Neutrophil (primary cell): ENCODE data around the gene SP3.

ENCODE experiments used
- H3K27ac ChIP-seq: fragments of 200-600 bp; sonication (generic); 2 replicates; pipeline ENCODE4 v1.5.1; 2016; ENCODE audit warnings: mild to moderate bottlenecking, moderate library complexity
- H3K27me3 ChIP-seq: fragments of 200-600 bp; sonication (generic); 2 replicates; pipeline ENCODE4 v1.6.0; 2016; ENCODE audit warnings: mild to moderate bottlenecking
- H3K36me3 ChIP-seq: fragments of 200-600 bp; sonication (generic); 2 replicates; pipeline ENCODE4 v1.5.1; 2017
- H3K4me1 ChIP-seq, 2 experiments: fragments of 200-600 bp in 1 of 2; sonication (generic) in 1 of 2; 1 replicate in 1 of 2; 2 replicates in 1 of 2; pipeline versions ENCODE4 v1.5.1 to v1.6.1; 2013 to 2016; ENCODE audit warnings: low read depth in 1 of 2, low read length in 1 of 2, mild to moderate bottlenecking in 1 of 2, moderate library complexity in 1 of 2; ENCODE audit not compliant: control insufficient read depth in 1 of 2, insufficient read depth in 1 of 2
- H3K4me3 ChIP-seq, 2 experiments: fragments of 200-600 bp in 1 of 2; sonication (generic) in 1 of 2; 1 replicate in 1 of 2; 2 replicates in 1 of 2; pipeline ENCODE4 v1.5.1; 2013 to 2016; ENCODE audit warnings: low read depth in 1 of 2, low read length in 1 of 2, mild to moderate bottlenecking in 1 of 2, moderate library complexity in 1 of 2
- H3K9me3 ChIP-seq: fragments of 200-600 bp; sonication (generic); 2 replicates; pipeline ENCODE4 v1.5.1; 2016
- TF ChIP-seq, protein P1 (sequence below): fragments of 200-600 bp; sonication (generic); IDR thresholded peaks from 2 replicates; pipeline ENCODE4 v1.5.1; 2016; ENCODE audit warnings: antibody characterized with exemption

The SP3 gene

DNA sequence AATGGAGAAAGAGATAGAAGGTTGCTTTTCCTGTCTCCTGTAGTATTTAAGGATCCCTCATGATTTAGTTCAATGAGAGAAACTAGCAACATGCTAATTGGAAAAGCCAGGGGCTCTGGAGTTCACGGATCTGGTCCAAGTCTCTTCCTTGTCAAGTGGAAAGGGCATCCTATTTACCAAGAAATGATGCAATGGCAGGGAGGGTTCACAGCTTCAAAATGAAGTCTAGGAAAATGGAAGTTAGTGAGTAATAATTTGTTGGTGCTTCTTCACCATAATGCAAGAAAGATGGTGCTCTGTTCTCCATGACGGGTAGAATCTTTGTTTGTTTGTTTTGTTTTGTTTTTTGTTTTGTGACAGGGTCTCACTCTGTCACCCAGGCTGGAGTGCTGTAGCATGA, 34.6 kb upstream of the SP3 start:
- Histone ChIP-seq H3K36me3 (no peaks in the 10 kb centered on the region), H3K4me1 (peaks cover 52 to 55% of the 10 kb centered on the region in 2 experiments), H3K9me3 (no peaks in the 10 kb centered on the region), H3K4me3 (no peak overlapping the region), H3K27ac (peak overlapping the region; percentile 91), H3K27me3 (no peaks in the 10 kb centered on the region)
- TF ChIP-seq, protein P1, sequence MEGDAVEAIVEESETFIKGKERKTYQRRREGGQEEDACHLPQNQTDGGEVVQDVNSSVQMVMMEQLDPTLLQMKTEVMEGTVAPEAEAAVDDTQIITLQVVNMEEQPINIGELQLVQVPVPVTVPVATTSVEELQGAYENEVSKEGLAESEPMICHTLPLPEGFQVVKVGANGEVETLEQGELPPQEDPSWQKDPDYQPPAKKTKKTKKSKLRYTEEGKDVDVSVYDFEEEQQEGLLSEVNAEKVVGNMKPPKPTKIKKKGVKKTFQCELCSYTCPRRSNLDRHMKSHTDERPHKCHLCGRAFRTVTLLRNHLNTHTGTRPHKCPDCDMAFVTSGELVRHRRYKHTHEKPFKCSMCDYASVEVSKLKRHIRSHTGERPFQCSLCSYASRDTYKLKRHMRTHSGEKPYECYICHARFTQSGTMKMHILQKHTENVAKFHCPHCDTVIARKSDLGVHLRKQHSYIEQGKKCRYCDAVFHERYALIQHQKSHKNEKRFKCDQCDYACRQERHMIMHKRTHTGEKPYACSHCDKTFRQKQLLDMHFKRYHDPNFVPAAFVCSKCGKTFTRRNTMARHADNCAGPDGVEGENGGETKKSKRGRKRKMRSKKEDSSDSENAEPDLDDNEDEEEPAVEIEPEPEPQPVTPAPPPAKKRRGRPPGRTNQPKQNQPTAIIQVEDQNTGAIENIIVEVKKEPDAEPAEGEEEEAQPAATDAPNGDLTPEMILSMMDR = no peak

DNA sequence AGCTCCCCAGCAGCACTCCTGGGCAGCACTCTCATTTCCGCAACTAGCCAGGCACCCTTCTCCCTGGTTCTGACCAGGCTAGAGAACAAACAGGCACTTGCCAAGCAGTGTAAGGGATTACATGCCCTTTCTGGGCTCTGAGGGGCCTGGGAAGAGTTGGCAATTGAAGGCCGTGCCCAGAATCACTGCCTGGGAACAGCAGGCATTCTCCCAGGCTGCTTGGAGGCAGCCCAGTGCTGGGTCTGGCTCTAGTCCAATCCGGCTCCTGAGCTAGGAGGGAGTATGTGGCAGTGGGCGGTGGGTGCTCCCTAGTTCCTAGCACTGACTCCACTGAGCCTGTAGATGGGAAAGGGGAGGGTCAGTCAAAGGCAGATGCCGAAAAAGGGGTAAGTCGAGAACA, 34.1 kb upstream of the SP3 start:
- Histone ChIP-seq H3K9me3 (no peaks in the 10 kb centered on the region), H3K4me1 (peaks cover 52 to 55% of the 10 kb centered on the region in 2 experiments), H3K27me3 (no peaks in the 10 kb centered on the region), H3K36me3 (no peaks in the 10 kb centered on the region), H3K27ac (peak overlapping the region; percentile 91), H3K4me3 (peak overlapping the region in 1 of 2 experiments; percentile 47)
- TF ChIP-seq, protein P1 = no peak

DNA sequence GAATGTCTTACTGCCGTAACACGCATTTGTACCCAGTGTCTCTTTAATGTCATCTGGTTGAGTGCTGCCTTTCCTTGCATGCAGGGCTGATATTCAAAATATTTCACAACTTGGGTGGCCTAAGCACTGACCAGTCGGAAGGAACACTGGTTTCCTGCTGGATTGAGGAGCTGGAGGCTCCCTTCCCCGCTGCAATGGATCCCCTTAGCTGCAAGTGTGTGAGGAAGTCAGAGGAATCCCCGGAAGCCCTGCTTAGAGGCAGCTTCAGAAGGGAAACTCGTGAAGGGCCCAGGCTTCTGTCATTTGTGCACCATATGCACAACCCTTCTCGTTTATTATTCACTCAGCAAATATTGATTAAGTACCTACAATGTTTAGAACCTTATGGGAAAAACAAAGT, 33.2 kb upstream of the SP3 start:
- peak overlapping the region; percentile 47 to 50 for H3K4me3 ChIP-seq
- TF ChIP-seq, protein P1 = no peak
- H3K9me3 ChIP-seq = no peaks in the 10 kb centered on the region
- no peaks in the 10 kb centered on the region for H3K36me3 ChIP-seq
- H3K27ac ChIP-seq = peak overlapping the region; percentile 91
- H3K27me3 ChIP-seq = no peaks in the 10 kb centered on the region
- peaks cover 52 to 55% of the 10 kb centered on the region in 2 experiments for H3K4me1 ChIP-seq

DNA sequence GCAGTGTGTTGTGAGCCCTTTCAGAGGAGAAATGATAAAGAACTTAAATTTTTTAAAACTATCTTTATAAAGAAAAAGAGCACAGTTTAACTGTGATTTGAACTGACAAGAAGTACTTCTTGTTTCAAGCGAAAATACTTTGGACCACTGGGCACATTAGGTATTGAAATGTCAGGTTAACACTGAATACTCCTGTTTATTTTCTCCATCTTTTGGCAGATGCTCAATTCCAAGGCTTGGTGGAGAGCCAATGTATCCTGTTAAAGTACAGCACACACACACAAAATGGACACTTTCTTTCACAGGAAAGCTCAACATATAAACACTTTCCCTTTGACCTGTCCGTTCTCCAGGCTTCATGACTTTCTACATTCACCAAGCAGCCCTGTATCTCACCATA, 32.6 kb upstream of the SP3 start:
- no peaks in the 10 kb centered on the region for H3K36me3 ChIP-seq
- H3K27me3 ChIP-seq = no peaks in the 10 kb centered on the region
- H3K27ac ChIP-seq = peak overlapping the region; percentile 91

DNA sequence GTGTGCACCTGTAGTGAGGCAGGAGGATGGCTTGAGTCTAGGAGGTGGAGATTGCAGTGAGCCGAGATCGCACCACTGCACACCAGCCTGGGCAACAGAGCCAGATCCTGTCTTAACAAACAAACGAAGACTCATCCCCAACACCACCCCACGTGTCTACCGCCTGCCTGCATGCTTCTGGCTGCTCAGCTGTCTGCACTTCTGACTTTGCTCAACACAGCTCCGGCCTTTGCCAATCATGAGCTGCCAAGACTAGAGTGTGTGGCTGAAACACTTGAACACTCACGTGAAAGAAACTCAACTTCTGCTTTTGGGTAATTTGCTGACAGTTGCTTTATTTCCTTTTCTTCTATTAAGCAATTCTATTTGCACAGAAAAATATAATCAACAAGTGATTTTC, 32.1 kb upstream of the SP3 start:
- TF ChIP-seq, protein P1 = peak; percentile 45
- Histone ChIP-seq H3K36me3 (no peaks in the 10 kb centered on the region), H3K4me1 (peaks cover 52 to 55% of the 10 kb centered on the region in 2 experiments), H3K4me3 (peak overlapping the region; percentile 47 to 50), H3K27me3 (no peaks in the 10 kb centered on the region), H3K27ac (peak overlapping the region; percentile 91), H3K9me3 (no peaks in the 10 kb centered on the region)

More for the DNA sequence above, 32.6 kb upstream of the SP3 start:
- peaks cover 52 to 55% of the 10 kb centered on the region in 2 experiments for H3K4me1 ChIP-seq
- TF ChIP-seq, protein P1 = no peak
- H3K4me3 ChIP-seq = peak overlapping the region; percentile 47 to 50
- no peaks in the 10 kb centered on the region for H3K9me3 ChIP-seq

DNA sequence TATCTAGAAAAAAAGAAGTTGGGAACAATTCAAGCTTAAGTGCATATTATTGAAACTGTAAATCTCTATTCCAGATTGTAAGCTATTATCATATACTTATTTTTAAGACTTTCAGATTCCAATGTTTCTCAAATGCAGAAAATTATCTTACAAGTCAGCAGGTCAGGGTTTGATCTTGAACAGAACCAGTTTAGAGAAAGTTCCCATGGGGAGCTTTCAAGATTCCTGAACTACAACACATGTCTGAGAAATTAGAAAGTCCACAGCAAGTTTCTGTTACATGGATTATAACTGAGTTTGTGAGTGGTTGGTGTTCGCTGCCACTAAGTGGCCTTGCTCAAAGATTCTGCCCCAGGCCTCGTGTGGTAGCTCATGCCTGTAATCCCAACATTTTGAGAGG, 31.6 kb upstream of the SP3 start:
- Histone ChIP-seq H3K27me3 (no peaks in the 10 kb centered on the region), H3K36me3 (no peaks in the 10 kb centered on the region), H3K9me3 (no peaks in the 10 kb centered on the region), H3K4me3 (peak overlapping the region; percentile 47 to 50), H3K27ac (peak overlapping the region; percentile 91), H3K4me1 (peaks cover 53 to 57% of the 10 kb centered on the region in 2 experiments)
- TF ChIP-seq, protein P1 = no peak
